ENCODE measurements around the gene ADD1.

Gene ADD1

GRCh38 chr4:2822461-2823300 is 21.0 kb upstream of the ADD1 start:
- DNase-seq (ENCODE audit: low read depth) = no peak

DNA sequence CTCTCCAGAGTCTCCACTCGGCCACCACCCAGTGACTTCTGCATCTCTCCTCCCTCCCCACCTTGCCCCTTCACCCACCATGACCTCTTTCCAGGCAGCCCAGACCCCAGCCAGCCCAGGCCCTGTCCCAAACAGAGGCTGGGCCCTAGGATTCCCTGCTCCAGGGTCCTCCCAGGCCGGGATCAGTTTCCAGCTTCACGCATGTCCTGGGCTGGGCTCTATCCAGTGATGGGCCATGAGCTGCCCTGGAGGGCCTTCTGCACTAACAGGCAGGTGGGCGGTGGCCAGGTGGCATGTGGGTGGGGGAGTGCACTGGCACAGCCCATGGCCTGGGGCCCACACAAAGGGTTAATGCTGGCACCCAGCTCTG is 20.4 kb upstream of the ADD1 start:
- no peak for DNase-seq (ENCODE audit: low read depth)

GRCh38 chr4:2823671-2824328 is 19.8 kb upstream of the ADD1 start:
- no peak for DNase-seq (ENCODE audit: low read depth)

DNA sequence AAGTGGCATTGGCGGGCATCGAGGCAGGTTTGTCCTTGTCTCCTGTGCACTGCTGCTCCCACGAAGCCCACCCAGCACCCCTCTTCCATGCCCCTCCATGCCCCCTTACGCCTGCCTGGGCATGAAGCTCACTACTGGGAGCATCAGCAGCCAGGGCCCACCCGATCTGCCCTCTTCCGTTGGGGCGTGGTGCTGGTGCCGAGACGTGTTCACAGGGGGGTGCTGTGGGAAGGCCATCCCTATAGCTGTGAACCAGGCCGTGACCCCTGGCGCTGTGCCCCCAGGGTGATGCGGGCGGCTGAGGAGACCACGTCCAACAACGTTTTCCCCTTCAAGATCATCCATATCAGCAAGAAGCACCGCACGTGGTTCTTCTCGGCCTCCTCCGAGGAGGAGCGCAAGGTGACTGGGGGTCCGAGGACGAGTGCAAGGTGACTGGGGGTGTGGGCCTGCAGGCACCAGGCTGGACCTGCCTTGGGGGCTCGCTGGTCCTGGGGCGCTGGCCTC is 19.3 kb upstream of the ADD1 start:
- DNase-seq (ENCODE audit: low read depth) = no peak

DNA sequence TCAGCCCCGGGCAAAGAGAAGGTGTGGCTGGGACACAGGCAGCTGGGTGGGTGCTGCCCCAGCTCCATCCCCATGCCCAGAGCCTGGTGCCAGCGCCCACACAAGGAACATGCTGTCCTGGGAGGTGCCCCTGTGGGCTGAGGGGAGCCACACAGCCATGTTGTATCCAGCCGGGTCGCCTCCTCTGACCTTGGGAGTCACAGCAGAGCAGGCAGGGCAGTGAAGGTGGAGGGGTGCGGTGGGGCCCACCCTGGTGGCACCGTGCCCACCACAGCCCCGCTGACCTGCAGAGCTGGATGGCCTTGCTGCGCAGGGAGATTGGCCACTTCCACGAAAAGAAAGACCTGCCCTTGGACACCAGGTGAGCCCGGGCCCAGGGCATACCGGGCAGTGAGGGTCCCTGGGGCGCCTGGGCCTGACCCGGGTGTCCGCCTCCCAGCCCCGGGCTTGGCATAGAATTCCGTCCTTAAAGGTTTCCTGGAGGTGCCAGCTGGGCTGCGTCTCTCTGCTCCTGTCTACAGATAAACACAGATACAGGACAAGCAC is 18.7 kb upstream of the ADD1 start:
- no peak for DNase-seq (ENCODE audit: low read depth)

DNA sequence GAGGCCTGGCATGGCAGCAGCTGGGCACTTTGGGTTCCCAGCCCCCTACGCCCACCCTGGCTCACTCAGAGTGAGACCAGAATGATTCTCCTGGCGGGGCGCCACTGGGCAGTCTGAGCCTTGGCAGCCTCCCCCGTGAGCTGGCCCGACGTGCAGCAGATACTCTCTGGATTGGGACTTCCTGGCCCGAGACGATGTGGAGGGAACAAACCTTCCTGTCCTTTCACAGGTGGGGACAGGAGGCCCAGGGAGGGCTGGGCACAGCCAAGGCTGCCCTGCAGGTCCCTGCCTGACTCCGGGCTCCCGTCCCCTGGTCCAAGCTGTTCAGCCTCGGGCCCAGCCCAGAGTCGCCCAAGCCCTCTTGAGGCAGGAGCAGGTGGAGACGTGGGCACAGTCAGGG is 17.9 kb upstream of the ADD1 start:
- no peak for DNase-seq (ENCODE audit: low read depth)

GRCh38 chr4:2827071-2827873 is 16.4 kb upstream of the ADD1 start:
- no peak for DNase-seq (ENCODE audit: low read depth)

- DNase-seq (ENCODE audit: low read depth) = no peak
Measured at GRCh38 chr4:2827874-2828751, 15.5 kb upstream of the ADD1 start.

DNA sequence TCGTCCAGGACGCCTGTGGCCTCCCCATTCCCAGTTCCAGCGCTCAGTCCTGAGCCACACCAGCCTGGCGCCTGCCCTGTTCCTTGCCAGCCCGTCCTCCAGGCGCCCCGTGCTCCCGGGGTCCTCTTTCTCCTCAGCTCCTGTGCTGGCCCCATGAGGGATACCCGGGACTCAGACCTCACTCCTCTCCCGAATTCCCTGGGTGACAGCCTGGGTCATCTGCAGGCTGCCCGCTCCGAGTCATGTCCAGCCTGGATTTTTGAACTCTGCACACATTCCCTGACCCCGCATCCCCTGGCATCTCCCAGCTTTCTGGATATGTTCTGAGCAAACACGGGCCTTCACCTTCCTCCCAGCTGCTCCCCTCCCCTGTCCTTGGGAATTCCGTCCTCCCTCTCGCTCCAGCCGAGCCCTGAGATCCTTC is 14.9 kb upstream of the ADD1 start:
- DNase-seq (ENCODE audit: low read depth) = no peak

DNA sequence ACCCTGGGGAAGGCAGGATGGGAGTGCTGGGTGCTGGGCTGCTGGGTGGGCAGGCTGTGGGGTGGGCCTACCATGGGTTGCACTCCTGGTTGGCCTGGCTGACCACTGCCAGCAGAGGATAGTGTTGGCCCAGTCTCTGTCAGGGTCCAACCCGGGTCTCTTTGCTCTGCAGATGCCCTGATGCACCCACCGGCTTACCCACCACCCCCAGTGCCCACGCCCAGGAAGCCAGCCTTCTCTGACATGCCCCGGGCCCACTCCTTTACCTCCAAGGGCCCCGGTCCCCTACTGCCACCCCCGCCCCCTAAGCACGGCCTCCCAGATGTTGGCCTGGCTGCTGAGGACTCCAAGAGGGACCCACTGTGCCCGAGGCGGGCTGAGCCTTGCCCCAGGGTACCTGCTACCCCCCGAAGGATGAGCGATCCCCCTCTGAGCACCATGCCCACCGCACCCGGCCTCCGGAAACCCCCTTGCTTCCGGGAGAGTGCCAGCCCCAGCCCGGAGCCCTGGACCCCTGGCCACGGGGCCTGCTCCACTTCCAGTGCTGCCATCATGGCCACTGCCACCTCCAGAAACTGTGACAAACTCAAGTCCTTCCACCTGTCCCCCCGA is 14.2 kb upstream of the ADD1 start:
- no peak for DNase-seq (ENCODE audit: low read depth)

DNA sequence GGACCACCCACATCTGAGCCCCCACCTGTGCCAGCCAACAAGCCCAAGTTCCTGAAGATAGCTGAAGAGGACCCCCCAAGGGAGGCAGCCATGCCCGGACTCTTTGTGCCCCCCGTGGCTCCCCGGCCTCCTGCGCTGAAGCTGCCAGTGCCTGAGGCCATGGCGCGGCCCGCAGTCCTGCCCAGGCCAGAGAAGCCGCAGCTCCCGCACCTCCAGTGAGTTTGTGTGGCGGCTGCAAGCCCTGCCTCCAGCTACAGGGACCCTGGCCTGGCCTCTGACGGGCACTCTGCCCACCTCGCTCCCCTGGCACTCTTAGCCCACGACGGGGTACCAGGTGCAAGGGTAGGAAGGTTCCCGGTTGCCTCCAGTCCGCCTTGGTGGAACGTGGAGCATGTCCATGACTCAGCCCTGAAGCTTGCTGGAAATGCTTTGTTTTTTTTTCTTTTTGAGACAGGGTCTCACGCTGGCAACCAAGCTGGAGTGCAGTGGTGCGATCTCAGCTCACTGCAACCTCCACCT is 13.7 kb upstream of the ADD1 start:
- no peak for DNase-seq (ENCODE audit: low read depth)

DNA sequence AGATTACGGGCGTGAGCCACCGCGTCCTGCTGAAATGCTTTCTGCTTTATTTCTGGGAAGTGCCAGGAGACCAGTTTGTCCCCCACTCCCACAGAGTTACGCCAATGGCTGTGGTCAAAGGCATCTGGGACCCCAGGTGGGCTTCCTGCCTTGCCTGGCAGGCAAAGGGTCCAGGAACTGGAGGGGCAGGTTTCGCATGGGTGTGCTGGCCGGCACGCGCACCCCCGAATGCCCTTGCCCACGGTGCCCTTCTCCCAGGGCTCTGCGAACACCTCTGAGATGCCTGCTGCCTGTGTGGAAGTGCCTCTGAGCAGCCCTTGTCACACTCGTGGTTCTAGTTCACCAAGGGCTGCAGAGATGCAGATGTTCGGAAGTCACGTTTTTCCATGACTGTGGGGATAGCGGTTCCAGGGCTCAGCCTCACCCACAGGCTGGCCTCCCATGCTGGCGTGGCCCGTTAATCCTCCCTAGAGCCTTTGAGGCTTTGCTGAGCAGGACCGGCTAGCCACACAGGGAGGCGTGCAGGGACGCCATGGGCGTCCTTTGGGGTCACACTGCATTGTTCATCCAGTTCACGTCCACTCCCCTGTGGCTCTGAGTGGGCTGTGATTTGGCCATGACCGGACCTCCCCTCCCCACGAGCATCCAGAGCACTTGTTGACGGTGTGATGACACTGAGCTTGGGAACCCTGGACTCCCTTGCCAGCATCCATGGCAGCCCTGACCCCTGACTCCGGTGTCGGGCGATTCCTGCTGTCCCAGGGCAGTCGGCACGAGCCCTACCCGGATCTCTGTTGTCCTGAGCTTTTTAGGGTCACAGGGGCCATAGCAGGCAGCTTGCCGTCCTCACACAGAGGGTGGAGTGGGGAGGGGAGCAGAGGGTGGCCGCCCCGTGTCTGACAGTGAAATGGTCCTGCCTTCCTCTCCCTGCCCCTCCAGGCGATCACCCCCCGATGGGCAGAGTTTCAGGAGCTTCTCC is 12.7 kb upstream of the ADD1 start:
- DNase-seq (ENCODE audit: low read depth) = no peak

DNA sequence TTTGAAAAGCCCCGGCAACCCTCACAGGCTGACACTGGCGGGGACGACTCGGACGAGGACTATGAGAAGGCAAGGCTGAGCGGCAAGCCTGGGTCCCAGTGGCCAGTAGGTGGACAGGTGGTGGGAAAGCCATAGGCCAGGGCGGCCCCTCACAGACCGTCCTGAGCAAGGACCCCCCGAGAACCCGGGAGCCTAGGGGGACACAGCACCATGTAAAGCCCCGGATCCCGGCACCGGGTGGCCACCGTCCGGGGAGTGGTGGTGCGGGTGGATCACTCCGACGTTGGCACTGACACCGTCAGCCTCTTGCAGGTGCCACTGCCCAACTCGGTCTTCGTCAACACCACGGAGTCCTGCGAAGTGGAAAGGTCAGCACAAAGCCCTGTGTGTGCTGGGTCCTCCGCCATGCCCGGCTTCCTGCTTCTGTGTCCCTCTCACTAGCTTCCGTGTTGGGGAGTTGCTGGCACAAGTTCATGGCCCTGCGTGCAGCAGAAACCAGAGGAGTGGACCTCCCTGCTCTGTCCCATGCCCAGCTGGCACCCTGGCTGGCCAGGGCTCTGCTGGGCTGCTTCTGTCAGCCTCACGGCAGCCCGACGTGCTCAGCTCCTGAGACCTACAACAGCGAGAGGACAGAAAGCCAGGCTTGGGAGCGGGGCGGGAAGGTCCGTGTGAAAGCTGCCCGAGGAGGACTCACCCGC is 11.9 kb upstream of the ADD1 start:
- no peak for DNase-seq (ENCODE audit: low read depth)

- DNase-seq (ENCODE audit: low read depth) = no peak
Measured at GRCh38 chr4:2832309-2832980, 11.2 kb upstream of the ADD1 start.

DNA sequence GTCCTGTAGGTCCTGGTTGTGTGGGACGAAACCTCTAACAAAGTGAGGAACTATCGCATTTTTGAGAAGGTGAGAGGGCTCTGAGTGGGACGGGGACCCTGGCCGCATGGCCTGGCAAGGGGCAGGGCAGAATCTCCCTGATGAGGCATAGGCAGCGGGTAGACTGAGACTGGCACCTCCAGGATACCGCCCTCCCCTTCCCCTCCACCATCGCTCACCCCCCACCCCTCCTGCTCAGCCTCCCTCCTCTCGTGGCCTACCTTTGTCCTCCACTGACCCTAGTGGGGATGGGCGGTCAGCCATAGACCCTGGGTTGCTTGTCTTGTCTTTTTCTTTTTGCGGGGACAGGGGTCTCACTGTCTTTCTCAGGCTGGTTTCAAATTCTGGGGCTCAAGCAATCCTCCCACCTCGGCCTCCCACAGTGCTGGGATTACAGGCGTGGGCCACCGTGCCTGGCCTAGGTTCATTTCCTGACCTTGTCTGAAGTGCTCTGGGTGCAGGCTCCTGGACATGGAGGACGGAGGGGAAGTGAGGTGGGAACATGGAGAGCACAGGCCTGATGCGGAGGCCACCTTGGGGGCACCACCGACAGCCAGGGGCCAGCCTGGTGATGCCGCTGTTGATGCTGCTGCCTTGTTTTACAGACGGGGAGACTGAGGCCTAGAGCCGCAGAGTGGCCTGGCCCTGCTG is 10.5 kb upstream of the ADD1 start:
- DNase-seq (ENCODE audit: low read depth) = no peak

DNA sequence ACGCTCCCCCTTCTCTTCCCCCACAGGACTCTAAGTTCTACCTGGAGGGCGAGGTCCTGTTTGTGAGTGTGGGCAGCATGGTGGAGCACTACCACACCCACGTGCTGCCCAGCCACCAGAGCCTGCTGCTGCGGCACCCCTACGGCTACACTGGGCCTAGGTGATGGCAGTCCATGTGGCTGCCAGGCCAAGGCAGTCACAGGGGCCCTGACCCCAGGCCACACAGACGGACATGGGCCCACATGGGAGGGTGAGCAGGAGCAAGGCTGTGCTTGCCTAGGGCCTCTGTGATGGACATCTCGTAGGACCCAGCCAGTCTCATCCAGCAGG is 10.0 kb upstream of the ADD1 start:
- no peak for DNase-seq (ENCODE audit: low read depth)

- DNase-seq (ENCODE audit: low read depth) = no peak
Measured at GRCh38 chr4:2834001-2834921, 9.4 kb upstream of the ADD1 start.
